Measurements from ENCODE around the gene SPEF2.

GRCh38 chr5:35830587-35830986 is 212.9 kb downstream of the SPEF2 start:
- TF ChIP-seq CTCF (IDR thresholded peaks at IDR 0.05) (no peak), POLR2A (IDR thresholded peaks at IDR 0.05) (no peak), POLR2AphosphoS5 (IDR thresholded peaks at IDR 0.05; ENCODE audit: insufficient read depth in 1 of 2, low read depth in 1 of 2) (no peak)

All from vagina (tissue), 2 donors.